Erythroblast (primary cell): ENCODE data around the gene URM1.
"Not testable (repeated sequence)": the region's sequence is repeated elsewhere in the genome, so short reads cannot be mapped to it uniquely, and the experiment has no call there.

Experiments
- GATA1 ChIP-seq: IDR thresholded peaks from 2 replicates; pipeline ENCODE4 v1.6.1; 2011; ENCODE audit warnings: low read depth, mild to moderate bottlenecking, control low read depth, low read length, moderate library complexity
- POLR2A ChIP-seq: IDR thresholded peaks from 2 replicates; pipeline ENCODE4 v1.6.1; 2011; ENCODE audit warnings: mild to moderate bottlenecking, low read length

- not testable (repeated sequence) for TF ChIP-seq POLR2A, GATA1
Observed at GRCh38 chr9:128422022-128422782, 51.0 kb downstream of the URM1 start.
